Renal cortical epithelial cell (primary cell): Measurements from ENCODE around the gene CARD6. TPM values are rescaled to one million over a fixed set of nuclear protein-coding genes. Genes with fewer than 3 reads are reported as not detected.
A peak's percentile ranks its signal among the peaks of the same experiment; 100 is the strongest.
"Not testable (repeated sequence)": the region's sequence is repeated elsewhere in the genome, so short reads cannot be mapped to it uniquely, and the experiment has no call there.

Source experiments
- DNase-seq: peaks from one replicate; pipeline ENCODE4 v3.0.0-alpha.2; 2011; ENCODE audit warnings: low read depth
- total RNA-seq: library from RNA; depleted of rRNA; stranded (reverse); fragments of >200 nt; gene quantifications from 2 replicates; pipeline ENCODE4 v1.2.3, GENCODE V29; 2014

CARD6 gene
- total RNA-seq: 7.0 and 10.8 TPM in 2 replicates

DNA sequence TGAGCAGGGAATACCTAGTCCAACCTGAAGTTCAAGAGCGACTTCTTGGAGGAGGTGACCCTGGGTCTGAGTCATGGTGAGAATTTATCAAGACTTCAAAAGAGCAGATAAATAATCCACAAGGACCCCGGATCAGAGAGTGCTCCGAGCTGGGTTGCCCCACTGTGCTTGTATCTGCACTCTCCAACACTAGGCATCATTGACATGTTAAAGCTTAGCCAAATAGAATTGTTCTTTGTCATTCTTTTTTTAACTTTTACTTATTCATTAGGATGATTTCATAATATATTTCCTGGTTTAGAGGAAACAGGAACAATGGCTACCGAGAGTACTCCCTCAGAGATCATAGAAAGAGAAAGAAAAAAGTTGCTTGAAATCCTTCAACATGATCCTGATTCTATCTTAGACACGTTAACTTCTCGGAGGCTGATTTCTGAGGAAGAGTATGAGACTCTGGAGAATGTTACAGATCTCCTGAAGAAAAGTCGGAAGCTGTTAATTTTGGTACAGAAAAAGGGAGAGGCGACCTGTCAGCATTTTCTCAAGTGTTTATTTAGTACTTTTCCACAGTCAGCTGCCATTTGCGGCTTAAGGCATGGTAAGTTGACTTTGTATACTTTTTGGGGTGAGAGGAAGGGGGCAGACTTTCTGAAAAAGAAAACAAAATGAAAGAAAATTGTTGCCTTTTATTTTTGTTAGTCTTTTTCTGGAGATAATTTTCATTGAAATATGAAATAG lies at the start of gene CARD6:
Gene CARD6, plus strand, starts transcription at position 300 of the 738 bp plus-strand sequence. Its CDS starts 16 bp downstream, at position 316.
- peak; percentile 37 for DNase-seq

GRCh38 chr5:40791715-40792139 lies 49.4 kb upstream of the CARD6 start:
- no peak for DNase-seq

DNA sequence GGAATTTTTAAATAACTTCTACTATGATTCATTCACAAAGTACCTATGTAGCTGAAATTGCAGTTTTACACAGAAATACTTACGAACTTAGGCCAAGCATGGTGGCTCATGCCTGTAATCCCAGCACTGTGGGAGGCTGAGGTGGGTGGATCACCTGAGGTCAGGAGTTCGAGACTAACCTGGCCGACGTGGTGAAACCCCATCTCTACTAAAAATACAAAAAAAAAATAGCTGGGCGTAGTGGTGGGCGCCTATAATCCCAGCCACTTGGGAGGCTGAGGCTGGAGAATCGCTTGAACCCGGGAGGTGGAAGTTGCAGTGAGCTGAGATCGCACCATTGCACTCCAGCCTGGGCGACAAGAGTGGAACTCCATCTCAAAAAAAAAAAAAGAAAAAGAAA lies 48.5 kb upstream of the CARD6 start:
- not testable (repeated sequence) for DNase-seq

- DNase-seq: not testable (repeated sequence)
These were observed 46.8 kb upstream of the CARD6 start for GRCh38 chr5:40794340-40794739.

DNA sequence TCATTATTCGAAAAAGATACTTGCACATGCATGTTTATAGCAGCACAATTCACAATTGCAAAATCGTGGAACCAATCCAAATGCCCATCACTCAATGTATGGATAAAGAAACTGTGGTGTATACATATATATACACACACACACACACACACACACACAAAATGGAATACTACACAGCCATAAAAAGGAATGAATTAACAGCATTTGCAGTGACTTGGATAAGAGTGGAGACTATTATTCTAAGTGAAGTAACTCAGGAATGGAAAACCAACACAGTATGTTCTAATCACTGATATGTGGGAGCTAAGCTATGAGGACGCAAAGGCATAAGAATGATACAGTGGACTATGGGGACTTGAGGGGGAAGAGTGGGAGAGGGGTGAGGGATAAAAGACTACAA lies 46.3 kb upstream of the CARD6 start:
- DNase-seq: not testable (repeated sequence)

GRCh38 chr5:40796487-40796889 lies 44.7 kb upstream of the CARD6 start:
- DNase-seq: peak; percentile 59

DNA sequence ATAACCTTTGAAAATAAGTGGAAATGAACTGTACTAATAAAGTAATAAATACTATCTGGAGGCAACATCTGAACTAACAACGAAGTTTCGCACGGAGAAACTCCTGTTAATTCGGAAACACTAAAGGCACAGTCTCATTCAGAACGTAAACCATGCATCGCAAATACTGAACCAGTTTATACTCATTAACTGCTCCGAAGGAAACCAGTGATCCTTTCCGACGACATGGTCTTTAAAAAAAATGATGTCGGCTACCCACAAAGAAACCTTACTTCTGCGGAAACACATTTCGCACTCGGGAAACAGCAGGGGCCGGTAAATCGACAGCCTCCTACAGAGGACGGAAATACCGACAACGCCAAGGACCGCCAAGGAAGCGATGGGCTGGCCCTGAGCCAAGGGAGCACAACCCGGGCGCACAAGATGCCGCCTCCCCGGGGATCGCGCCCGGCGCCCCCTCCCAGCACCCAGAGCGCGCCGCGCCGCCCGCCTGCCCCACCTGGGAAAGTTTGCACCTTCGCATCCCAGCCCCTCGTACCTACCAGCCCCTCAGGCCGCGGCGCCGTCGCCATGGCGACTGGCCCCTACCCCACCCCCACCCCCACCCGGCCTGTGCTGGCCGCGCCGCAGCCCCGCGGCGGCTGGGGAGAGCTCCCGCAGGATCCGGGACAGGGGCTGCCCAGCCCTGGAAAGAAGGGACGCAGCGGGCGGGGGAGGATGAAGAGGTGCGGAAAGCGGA lies 43.7 kb upstream of the CARD6 start:
- DNase-seq: peak; percentile 46

- peak; percentile 50 for DNase-seq
These were observed 43.0 kb upstream of the CARD6 start, which contains the start of gene PRKAA1 for GRCh38 chr5:40798012-40798800. TSS of gene PRKAA1 (minus strand) at chr5:40798374. CDS start at chr5:40798189, 185 bp downstream.

DNA sequence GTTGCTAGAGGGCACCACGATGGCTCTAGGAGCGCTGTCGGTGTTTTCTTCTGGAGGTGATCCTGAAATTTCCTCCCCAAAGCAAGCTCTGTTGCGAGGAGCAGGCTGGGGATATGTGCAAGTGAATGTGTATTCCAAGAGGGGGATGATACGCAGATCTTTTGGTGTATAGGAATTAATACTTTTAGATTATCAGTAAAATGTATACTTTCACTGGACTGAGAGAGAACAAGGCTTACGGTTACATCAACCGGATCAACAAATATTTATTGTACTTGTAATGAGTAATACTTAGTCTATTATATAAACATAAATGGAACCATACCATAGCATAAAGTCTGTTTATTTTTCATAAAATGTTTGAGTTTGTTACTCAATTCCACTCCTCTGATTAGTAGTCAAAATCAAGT lies 42.4 kb upstream of the CARD6 start:
- DNase-seq: no peak

DNA sequence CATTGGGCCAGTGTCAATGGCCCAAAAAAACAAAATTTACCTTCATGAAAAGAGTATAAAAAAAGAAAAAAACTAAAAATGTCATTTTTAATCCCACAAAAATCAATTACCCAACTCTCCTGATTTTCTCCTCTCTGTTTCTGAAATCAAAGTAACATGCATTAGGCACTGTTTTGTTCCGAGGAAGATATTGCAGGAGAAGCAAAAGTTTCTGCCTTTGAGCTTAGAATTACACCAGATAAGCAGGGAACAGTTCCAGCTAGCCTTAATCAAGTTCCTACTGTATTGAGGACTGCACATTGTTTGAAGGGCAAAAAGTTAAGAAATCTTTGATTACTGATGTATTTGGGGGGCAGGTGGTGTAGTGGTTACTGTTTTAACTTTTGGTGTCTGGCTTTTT lies 41.9 kb upstream of the CARD6 start:
- no peak for DNase-seq

DNA sequence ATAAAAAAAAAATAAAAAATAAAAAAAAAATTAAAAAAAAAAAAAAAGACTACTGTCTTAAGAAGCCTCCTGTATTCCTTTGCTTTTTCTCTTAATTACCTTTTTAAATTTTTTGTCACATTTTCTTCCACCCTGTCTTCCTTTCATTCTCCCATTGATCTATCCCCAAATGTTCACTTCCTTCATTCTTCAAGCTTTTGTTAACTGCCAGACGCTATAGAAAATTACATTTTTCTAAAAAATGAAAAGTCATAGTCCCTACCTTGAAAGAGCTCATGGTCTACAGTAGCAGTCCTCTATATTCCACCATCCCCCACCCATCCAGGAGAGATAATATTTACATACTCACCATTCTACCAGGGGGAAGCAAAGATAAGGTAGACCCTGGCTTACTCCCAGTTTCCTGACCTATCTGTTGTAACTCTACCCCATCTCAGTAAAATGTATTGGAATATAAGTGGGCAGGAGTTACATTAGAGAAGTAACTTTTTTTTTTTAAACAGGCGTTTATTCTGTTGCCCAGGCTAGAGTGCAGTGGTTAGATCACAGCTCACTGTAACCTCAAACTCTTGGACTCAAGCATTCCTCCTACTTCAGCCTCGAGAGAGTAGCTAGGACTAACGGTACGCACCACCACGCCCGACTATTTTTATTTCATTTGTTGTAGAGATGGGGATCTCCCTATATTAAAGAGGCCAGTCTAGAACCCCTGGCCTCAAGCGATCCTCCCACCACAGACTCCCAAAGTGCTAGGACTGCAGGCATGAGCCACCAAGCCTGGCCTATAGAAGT lies 39.2 kb upstream of the CARD6 start:
- no peak for DNase-seq

GRCh38 chr5:40812125-40812524 lies 29.0 kb upstream of the CARD6 start:
- no peak for DNase-seq

DNA sequence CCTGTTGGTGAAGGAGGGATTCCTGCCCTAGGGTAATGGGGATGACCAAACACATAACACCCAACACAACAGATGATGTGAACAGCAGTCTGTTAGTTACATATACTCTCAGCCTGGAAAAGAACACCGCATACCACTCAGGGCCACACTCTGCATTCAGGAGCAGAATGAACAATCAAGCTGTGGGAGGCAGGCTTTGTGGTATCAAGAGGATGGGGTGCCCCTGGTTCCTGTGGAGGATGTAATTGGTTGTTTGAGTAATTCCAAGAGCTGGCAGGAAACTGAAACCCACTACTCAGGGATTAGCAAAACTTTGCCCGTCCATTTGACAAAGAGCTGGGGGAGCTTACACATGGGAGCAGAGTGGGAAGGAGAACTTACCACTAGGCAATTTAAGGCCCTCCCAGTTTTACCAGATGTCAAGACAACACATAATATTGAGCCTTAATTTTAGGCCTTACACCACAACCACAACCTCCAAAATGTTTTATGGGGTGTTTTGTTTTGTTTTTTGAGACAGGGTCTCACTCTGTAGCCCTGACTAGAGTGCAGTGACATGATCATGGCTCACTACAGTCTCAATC lies 27.4 kb upstream of the CARD6 start:
- no peak for DNase-seq

GRCh38 chr5:40823459-40823858 lies 17.7 kb upstream of the CARD6 start:
- no peak for DNase-seq

DNA sequence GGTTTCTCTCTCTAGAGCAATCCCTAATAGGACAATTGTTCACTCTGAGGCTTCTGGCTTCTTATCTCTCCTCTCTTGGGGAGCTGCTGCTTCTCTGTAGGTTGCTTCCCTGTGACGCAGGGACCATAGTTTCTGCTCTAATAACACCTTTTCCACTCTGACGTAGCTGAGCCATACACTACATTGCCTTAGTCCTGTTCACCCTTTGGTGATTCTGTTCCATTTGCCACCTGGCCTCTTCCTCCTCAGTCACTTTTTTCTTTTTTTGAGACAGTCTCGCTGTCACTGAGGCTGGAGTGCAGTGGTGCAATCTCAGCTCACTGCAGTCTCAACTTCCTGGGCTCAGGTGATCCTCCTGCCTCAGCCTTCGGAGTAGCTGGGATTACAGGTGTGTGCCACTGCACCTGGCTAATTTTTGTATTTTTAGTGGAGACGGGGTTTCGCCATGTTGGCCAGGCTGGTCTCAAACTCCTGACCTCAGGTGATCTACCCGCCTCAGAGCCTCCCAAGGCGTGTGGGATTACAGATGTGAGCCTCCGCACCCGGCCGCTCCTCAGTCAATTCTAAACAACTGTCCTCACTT lies 15.6 kb upstream of the CARD6 start:
- not testable (repeated sequence) for DNase-seq

DNA sequence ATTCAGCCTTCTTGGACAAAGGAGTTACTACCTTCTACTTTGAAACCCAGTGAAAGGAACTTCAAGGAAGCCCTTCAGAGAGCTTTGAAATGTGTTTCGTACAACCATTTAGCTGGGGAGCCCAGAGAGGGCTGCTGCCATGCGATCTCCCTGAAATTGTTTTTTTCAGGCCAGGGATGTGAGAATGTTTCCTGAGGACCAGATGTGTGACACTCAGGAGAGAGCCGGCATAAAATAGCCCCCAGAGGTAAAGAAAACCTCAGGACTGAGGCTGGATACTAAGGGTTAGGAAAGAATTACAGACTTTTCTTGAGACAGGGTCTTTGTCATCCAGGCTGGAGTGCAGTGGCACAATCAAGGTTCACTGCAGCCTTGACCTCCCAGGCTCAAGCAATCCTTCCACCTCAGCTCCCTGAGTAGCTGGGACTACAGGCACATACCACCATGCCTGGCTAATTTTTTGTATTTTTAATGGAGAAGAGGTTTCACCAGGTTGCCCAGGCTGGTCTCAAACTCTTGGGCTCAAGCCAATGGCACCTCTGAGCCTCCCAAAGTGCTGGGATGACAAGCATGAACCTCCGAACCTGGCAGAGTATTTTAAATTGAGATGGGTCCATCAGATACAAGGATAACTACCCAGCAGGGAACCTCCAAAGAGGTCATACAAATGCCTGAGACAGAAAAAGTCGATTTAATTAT lies 14.5 kb upstream of the CARD6 start:
- no peak for DNase-seq

DNA sequence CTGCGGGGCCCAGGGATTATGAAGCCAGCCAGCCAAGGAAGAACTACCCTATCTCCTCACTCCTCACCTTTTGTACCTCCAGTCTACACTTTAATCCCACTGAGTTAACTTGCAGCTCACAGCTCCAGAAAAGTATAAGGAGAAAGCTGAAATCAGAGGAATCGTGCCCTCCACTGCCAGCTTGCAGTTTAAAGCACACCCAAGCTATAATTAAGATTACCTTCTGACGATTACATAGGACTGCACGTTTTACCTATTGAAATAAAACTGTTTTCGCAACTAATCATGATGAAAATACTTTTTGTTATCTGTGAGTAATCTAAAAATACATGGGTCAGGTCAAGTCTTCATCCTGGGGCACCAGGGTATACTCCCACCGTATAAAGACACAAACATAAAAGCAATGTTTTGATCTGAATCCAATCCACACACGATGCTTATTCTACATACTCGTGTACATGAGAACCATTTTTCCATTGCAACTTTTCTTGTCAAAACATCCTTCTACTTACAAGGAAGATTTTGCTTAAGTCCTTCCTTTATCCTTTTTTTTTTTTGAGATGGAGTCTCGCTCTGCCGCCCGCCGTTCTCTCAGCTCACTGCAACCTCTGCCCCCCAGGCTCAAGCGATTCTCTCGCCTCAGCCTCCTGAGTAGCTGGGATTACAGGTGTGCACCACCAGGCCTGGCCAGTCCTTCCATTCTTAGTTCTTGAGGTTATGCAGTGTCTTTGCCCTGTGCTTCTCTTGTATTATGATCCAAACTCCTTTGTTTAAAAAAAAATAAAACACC lies 13.8 kb upstream of the CARD6 start:
- no peak for DNase-seq

- no peak for DNase-seq
These were observed 13.0 kb upstream of the CARD6 start for GRCh38 chr5:40828021-40828631.
